Embryonic facial prominence (tissue), 1 donor: ENCODE measurements around the gene TSPAN18.
"Not testable (repeated sequence)": the region's sequence is repeated elsewhere in the genome, so short reads cannot be mapped to it uniquely, and the experiment has no call there.

Experiments used
- DNase-seq: peaks from one replicate; pipeline ENCODE4 v3.0.0-alpha.2; 2016; ENCODE audit errors: extremely low spot score

Gene TSPAN18

DNA sequence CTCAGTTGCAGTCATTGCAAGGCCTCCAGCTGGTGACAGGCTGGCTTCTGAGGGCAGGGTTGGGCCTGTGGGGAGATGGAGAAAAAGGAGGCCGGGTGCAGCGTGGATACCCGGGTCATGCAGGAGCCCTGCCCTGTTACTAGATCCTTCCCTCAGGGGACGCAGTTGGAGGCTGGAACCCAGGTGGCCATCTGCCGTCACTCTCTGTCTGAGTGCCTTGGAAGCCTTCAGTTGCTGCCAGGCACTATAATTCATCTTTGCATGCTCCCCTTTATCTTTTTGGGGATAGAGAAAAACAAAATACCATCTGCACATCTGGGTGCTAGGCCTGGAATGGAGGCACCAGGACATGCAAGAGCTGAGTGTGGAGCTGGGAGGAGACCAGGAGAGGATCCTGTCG, 141.3 kb downstream of the TSPAN18 start:
- no peak for DNase-seq

DNA sequence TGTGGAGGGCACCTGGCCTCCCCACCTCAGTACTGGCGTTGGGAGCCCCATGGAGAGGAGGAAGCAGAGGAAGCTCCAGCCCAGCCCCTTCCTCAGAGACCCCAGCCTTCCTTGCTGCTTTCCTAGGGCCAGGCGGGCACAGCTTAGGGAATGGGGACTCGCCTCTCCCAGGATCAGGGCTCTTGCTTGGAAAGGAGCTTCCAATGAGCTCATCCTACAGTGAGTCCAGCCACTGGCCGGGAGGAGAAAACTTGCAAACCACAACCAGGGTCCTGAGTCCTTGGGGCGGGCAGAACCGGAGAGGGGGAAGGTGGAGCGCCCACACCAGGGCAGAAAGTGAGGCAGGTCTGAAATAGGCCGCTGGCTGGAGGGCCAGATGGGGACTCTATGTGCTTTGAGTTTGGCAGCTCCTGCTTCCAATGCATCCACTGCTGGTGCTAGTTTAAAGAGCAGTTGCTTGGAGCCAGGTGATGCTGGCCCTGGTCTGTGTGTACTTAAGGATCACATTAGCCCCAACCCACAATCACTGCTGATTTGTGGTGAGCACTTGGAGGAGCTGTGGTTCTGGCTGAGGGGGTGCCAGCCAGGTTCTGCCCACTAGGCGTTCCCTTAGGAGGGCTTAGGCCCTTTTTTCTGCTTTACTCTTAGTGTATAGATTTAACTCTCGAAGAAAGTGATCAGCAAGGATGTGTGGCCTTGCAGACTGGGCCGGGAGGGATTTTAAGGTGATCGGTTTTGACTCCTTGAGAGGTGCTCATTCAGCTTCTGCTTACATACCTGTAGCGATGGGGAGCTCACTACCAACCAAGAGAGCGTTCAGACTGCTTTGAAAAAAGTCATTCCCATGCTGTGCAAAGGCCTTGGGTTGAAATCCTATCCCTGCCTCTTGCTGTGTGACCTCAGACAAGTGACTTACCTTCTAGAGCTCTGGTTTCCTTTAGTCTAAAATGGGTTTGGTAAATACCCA, 142.0 kb downstream of the TSPAN18 start:
- DNase-seq: no peak

DNA sequence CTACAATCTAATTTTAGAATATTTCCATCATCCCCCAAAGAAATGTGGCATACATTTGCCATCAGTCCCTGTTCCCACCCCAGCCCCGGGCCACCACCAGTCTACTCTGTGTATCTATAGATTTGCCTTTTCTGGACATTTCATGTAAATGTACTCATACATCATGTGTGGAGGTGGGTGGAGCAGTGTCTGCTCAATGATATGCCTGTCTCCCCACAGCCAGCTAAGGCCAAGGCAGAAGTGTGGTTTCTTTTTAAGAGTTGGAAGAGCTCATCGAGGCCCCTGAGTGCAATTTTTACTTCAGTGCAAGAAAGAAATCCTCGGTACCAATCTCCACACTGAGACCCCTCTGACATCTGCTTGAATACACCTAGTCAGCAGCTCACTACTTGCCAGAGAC, 143.4 kb downstream of the TSPAN18 start:
- DNase-seq: no peak

DNA sequence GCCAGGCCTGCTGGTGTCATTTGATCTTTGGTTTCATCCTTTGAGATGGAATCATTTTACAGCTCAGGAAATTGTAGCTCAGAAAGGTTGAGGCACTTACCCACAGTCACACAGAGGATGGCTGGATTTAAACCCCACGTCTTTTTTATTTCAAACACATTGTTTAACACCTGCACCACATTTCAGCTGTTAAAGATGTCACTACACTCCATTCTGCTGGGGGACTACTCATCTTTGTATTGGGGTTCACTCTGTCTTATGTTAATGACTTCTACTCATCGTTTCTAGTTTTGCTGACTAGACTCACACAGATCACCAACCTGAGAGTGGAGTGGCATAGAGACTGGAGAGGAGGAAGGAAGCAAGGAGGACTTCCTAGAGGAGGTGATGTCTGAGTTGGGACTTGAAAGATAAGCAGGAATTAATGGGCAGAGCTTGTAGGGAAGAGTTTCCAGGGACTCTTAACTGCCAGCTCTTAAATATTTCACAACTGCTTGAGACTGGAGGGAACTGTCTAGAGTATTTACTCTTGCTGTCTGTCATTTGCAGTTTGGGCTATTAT, 143.9 kb downstream of the TSPAN18 start:
- DNase-seq: no peak

DNA sequence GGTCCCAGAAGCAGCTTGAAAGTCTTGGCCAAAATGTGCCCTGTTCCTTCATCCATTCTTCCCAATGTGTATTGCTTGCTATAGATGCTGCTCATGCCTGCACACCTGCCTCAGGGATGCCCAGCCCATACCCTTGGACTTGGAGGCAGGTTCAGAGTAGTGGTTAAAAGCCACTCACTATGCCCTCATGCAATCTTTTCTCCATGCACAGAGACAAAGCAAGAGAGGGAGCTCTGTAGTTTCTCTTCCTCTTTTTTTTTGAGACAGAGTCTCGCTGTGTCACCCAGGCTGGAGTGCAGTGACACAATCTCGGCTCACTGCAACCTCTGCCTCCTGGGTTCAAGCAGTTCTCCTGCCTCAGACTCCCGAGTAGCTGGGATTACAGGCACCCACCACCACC, 144.9 kb downstream of the TSPAN18 start:
- not testable (repeated sequence) for DNase-seq

DNA sequence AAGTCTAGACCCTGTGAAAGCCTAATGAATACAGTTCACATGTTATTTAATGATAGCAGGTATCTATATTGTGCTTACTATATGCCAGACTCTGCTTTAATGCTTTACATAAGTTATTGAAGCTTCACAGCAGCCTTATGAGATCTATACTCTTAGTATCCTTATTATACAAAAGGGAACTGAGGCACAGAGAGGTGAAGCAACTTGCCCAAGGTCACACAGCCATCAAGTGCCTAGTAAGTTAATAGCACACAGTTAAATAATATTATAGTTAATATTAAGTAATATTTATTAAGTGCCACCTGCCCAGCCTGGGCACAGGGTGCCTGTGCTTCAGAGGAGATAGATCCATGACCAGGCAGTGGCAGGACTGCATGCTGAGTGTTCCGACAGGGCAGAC, 145.8 kb downstream of the TSPAN18 start:
- no peak for DNase-seq

DNA sequence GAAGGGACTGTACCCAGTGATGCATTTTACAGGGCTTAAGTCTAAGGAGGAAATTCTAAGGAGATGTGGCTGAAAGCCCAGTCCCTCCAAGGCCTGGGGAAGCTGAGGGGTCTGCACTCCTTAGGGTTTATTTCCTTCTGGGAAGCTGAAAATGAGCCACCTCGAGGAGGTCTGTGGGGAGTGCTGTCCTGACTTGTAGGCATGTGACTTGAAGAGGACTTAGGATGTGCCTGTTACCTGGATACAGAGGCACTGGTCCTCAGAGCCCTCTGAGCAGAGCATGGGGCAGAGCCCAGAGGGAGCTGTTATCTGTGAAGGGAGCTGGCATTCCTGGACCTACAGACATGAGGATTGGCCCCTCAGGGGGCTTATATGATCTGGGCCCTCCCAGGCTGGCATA, 146.8 kb downstream of the TSPAN18 start:
- no peak for DNase-seq

DNA sequence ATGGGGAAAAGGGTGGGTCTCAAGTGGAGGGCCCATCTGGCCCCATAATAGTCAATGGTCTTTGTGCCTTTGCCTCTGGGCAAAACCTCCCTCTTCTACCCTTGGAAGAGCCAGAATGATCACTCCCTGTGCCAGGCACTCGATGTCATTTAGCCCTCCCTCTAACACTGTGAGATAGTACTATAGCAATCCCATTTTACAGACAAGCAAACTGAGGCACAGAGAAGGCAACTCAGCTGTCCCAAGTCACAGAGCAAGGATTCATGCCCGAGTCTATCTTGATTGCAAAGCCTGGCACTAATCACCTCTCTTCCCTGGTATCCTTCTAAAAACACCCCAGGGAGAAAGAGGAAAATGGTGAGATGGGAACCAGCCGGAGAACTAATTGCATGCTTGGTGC, 147.5 kb downstream of the TSPAN18 start:
- DNase-seq: no peak

DNA sequence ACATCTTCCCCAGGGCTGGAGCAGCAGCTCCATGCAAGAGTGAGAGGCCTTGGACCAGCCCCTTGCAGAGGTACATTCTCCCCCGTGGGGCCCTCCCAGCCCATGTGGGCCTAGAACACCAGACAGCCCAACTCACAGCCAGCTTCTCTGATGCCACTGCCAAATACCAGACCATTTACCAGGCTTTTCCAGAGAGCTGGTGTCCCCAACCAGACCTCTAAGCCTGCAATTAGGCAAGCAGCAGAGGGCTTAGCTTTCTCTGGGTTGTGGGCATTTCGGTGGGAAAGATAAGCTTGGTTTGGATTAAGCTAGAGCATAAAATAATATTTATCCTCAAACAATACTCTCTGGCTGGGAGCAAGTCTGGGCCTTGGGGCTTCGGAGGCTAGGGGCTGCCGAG, 148.3 kb downstream of the TSPAN18 start:
- no peak for DNase-seq

DNA sequence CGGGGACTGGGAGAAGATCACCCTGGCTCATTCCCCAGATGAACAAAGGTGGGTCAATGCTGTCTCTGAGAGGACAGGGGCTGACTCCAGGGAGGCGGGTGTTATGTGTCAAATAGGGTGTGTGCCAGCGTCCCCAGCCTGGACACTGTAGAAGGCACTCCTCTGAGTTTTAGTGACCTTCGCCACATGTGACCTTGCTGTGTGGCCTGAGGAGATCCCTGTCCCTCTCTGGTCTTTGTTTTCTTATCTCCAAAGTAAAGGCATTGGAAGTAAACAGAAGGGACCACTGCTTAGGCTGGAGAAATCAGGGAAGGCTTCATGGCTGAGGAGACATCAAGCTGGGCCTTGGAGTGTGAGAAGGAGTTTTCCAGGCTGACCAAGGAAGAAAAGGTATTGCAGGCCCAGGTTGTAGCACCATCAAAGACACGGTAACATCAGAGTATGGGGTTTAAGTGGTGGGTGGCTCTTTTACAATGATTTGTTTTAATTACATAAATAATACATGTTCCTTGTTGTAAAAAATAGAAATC, 149.5 kb downstream of the TSPAN18 start:
- DNase-seq: no peak

DNA sequence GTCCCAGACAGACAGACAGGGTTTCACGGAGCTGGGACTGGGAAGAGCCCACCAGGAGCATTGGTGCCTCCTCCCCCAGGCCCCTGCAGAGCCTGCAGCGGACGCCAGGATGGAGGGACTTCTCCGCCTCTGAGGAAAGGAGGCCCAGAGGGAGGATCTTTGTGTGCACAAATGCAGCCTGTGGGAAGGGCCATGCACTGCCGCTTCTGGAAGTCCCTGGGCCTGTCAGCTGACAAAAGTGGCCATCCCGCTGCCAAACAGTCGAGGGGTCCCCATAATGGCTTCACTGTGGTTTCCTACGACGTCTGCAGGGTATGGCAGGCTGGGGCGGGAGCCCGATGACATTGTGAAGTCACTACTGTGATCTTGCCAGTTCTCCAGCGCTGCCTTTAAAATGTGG, 150.1 kb downstream of the TSPAN18 start:
- DNase-seq: no peak

DNA sequence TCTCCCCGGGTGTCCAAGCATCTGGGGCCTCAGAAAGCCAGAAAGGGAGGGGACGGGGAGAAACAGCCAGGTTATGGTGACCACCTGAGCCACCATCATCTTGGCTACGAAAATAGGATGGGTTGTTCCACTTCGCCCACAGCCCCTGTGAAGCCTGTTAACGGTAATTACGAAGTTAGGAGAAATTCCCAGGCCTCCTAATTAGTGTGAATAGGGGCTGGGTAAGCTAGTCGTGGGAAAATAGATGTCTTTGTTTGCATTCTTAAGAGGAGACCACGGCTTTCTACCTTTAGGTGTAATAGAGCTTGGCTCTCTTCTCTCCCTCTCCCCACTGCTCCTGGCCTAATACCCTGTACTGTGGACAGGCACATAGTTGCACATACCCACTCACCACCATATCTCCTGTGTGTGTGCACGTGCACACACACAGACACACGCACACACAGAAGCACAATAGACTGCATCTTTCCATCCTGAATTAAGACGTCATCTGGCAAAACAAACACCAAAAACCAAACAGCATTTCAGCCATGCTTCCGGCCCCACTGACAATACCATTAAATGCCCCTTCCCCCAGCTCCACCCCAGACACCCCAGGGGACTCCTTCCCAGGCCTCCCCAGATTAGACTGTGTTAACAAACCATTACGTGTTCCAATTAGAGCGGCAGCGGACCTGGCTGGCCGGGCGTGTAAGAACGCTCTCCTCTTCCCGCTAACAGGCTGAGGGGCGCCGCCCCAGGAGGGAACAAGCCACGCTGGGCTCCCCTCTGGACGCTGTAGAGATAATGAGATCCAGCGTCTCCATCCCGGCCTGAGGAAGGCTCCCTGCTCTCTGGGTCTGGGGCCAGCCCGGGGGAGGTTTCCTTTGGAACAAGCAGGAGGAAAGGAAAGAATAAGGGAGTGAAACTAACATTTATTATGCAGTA, 151.1 kb downstream of the TSPAN18 start:
- DNase-seq: no peak

DNA sequence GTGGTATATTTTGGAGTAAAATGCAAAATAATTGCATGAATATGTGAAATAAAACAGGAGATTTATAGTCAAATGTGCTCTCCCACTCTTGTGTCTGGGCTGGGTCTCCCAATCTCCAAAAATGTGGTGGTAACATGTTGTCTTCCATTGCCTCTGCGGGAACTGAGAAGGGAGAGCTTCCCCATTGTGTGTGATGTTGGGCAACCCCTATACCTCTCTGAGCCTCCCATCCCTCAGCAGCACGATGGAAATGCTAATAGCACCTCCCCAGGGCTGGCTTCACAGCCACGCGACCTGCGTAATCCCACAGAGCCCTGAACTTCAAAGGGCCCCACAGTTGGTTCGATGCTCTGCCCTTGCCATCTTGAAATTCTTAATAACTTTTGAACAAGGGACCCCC, 151.9 kb downstream of the TSPAN18 start:
- no peak for DNase-seq

DNA sequence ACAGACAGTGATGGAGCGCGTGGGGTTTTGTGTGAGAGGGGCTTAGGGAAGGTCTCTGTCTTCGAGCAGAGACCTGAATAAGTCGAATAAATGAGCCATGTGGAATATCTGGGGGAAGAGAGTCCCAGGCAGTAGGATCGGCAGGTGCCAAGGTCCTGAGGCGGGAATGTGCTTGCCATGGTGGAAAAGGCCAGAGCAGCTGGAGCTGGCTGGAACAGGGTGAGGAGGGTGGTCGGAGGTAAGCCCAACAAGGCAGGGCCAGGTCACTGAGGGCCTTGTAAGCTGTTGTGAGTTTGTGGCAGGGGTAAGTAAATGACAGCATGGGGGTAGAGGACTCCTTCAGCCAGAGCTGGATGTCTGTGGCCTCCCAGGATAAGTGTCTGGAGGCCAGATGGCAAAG, 152.7 kb downstream of the TSPAN18 start:
- no peak for DNase-seq

DNA sequence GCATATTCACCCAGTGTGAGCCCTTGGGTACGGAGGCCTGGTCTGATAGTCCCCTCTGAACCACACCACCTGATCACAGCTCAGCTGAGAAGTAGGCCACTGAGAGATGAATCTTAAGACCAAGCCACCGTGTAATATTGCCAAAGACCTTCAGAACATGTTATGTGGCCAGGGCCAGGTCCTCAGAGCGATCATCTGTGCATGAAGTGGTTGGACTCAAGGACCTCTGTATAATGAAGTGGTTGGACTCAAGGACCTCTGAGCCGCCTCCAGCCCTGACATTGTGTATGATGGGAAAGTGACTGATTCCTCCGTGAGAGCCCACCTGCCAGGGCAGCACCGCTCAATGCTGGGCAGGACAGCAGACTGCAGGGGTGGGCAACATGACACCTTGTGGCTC, 153.7 kb downstream of the TSPAN18 start:
- no peak for DNase-seq

DNA sequence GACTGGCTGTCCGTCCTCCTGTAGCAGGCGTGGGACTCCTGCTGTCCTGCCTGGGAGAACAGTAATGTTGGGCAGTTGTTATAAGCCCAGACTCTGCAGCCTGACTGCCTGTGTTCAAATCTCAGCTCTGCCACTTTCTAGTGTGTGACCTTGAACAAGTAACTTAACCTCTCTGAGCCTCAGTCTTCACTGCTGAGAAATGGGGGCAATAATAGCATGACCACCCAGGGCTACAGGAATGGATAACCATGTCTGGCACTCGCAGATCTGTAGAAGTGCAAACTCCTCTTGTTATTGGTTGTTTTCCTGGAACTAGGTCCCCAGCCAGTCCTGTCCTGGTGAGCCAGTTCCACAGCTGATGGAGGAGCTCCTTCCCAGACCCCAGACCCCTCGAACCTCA, 154.2 kb downstream of the TSPAN18 start:
- no peak for DNase-seq

DNA sequence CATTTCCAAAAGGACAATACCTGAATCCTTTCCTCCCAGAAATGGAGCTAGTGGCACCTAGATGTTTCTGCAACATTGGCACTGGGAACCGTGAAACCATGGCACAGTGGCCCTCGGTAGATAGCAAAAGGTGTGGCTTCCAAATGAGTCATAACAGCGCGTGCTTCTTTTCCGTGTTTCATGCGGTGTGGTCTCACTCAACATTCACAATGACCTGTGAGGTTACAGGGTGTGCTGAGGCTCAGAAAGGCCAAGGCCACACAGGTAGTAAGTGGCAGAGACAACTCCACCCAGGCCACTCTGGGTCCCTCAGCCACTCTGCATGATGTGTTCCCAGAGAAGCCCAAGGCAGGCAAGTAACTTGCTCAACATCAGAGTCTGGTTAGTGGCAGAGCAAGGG, 156.5 kb downstream of the TSPAN18 start:
- no peak for DNase-seq

DNA sequence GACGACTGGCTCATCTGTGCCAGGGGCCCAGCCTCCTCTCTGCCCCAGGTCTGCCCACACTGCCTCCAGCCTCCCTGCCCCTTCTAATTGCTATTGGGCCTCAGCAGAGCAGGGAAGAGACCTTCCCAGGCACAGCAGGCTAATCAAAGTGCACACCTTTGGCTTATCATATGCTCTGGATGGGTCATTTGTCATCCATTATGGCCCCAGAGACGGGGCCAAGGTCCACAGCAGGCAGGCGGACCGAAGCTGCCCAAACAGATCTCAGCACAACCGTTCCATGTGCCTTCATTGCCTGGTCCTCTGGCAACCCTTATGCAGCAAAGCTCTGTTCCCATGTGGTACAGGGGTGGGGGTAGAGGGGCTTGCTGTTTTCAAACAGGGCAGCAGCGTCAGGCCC, 157.3 kb downstream of the TSPAN18 start:
- DNase-seq: no peak

DNA sequence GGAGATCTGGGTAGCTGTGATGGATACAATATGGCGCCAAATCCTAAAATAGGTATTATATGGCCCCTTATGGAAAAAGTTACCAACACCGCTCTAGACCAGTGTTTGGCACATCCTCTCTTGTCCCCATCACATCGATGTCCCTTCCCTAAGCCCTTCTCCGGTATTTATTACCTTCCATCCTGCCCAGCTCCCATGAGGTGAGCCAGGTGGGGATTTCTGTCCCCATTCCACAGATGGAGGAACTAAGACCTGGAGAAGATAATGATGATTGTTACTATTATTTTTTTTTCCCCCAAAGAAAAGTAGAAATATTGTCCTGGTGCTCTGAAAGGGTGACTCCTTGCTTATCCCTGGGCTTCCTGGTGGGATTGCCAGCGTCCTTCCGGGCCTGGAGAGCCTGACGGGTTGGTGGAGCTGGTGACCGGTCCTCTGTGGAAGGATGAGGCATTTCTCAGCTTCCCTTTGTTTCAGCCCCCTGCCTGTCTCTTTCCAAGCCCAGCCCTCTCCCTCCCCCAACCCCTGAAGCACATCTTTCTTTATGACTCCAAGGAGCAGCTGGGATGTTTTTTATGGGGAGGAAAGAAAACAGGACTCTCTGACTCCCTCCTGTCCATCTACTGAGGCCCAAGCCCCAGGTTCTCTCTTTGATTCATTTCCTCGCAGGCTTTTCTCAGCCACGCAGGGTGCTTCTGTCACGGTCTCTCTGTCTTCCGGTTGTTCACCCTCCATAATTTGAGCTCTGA, 158.5 kb downstream of the TSPAN18 start:
- DNase-seq: no peak

DNA sequence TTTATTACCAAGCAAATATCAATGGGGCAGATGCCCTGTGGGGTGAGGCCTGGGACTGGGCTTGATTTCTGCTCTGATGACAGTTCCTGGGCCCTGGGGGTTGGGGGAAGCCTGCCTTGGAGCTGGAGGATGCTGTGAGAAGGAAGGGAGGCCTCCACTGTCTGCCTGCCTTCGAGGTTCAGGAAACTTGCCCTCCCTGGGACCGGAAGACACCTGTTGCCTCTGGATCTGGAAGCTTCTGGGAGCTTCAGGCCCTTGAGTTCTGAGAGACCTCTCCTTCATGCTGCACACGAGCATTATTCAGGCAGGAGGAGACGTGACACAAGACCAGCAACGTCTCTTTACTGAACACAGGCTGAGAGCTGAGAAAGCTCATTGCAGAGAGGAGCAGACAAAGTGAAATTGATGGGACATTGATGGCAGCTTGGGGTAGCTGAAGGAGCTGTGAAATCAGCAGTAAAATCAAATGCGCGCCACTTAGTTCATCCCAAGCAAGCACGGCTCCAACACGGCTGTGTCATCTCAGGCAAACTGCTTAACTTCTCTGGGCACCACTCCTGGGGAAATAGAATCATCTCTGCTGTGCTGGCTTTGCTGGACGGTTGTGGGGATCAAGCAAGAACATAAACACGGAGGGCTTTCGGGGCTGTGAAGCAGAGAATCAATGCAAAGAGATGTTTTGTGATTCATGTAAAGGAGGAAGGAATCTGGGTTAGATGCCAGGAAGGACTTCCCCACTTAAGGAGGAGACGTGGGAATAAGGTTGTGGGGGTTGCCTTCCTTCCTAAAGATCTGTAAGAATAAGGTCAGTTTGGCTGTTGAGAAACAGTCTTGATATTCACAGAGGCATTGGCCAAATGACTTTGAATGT, 159.4 kb downstream of the TSPAN18 start:
- DNase-seq: no peak

DNA sequence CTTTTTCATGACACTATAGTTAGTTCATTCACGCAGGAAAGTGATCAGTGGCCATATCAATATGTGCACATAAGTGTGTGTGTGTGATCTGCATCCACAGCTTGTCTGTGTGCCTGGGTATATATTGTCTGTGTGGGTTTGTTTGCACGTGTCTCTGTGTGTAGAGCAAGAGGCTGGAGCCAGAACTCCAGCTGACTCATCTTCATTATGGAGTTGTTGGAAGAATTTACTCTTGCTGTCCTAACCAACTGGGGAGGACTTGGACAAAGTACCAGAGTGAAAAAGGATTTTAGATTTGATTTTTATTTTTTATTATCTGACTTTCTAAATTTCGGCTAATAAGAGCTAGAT, 160.0 kb downstream of the TSPAN18 start:
- no peak for DNase-seq
